Fibroblast of peridontal ligament (primary cell): ENCODE results near the gene CACNG3.
"Not testable (repeated sequence)": the region's sequence is repeated elsewhere in the genome, so short reads cannot be mapped to it uniquely, and the experiment has no call there.

Experiments used
- DNase-seq: peaks from one replicate; pipeline ENCODE4 v3.0.0-alpha.2; 2010; ENCODE audit errors: extremely low read depth

The CACNG3 gene

DNA sequence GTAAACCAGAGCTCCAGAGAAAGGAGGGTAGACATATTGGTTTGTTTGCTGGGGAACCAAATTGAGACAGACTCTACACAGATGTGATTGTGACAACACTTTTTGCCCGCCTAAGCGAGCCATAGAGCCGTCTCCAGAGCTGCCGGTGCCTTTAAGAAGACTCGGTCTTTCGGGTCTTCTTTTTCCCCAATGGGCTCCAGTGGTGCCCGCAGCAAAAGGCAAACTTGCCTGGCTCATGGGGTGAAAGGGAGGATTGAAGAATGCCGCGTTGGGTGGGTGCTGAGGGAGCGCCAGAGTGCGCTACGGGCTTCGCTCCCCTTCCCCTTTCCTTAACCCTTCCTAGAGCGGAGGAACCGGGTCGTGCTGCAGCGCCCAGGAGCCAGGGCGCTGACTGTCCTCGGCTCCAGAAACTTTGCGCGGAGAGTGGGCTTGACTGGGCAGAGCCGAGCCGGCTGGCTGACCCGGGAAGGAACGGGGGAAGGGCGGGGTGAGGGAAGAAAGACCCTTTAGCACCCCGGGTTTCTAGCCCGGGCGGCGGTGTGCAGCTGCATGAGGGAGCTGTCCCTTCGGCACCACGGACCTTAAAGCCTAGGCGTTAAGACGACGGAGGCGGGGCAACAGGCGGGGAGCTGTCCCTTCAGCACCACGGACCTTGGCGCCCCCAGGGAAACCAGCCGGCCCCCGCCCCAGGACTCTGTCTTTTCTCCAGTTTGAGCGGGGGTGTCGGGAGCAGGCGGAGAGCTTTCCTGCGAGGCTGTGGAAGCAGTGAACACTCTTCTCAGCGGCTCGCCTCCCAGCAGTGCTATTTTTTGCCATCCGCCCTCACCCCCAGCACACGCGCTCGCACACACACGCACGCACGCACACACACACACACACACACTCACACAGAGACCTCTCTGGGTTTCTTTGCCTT lies at the start of gene CACNG3:
Gene CACNG3, plus strand, starts transcription at position 880 of the 916 bp plus-strand sequence. CDS start 420 bp downstream, outside the sequence.
- no peak for DNase-seq

DNA sequence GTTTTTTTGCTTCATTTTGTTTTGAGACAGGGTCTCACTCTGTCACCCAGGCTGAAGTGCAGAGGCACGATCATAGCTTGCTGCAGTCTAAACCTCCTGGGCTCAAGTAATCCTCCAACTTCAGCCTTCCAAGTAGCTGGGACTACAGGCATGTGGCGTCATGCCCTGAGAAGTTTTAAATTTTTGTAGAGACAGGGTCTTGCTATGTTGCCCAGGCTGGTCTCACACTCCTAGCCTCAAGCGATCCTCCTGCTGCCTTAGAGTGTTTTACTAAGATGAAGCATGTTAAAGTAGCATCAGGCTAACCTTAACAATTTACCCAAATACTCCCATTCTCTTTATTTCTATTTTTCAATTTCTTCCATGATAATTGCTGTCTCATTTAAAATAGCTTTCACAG lies 49.2 kb upstream of the CACNG3 start:
- DNase-seq: no peak

DNA sequence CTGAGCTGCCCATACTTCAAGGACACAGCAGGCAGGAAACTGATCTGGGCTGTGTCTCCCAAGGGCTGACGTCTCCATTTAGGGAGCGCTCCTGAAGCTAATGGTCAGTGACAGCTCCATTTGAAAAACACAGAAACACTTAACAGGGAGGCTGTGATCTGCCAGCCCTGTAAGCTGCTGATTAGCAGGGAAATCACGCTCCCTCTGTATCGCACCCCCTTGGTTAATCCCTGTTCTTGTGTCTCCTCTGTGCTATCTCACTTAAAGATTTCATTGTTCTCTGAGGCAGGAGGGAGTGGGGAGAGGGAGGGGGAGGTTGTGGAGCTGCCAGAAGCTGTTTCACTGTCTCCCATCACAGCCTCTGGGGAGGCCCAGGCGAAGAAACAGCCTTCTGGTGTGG lies 47.4 kb upstream of the CACNG3 start:
- DNase-seq: no peak

DNA sequence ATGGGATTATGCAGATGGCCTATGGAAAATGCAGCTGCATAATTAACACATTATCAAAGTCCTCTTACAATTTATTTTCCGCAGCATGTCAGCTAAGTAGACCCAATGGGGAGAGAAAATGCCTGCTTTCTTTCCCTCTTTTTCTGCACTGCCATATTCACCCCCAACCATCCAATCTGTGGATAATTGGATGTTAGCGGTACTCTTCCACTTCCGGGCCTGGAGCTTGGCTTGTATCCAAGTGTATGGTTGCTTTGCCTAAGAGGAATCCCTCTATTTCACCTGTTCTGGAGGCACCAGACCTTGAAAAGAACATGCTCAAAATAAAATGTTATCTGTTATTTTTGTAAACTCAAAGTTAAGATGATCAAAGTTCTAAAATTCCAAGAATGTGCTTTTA lies 41.1 kb upstream of the CACNG3 start:
- no peak for DNase-seq

DNA sequence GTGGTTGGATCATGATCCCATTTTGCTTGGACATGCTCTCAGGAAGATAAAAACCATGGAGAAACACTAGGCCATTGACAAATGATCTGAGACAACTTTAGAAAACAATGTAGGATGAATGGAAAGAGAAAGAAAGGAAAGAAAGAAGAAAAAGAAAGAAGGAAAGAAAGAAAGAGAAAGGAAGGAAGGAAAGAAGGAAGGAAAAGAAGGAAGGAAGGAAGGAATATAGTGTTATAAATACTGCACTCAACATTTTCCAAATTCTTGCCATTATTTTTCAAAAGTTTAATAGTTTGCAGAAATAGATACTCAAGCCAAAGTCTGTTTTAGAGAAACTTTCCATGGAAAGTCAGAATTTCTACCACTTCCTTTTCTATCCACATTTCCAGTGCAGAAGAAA lies 39.2 kb upstream of the CACNG3 start:
- no peak for DNase-seq

DNA sequence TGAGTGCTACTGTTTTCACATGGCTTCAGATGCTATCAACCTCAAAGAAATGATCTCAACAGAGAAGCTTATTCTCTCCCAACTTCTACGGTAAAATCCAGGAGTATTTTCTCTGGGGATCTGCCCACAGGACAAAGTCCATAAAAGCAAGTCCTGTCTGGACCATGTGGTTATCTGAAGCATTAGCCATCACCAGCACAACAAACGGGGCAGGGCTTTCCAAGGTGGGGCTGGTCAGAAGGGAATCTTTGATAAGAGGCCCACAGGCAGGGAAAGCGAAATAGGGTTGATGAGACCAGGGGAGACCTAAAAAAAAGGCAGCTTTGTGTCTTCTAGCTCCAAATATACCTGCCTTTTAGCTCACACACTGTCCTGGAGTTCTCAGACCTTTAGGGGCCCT lies 38.7 kb upstream of the CACNG3 start:
- no peak for DNase-seq

DNA sequence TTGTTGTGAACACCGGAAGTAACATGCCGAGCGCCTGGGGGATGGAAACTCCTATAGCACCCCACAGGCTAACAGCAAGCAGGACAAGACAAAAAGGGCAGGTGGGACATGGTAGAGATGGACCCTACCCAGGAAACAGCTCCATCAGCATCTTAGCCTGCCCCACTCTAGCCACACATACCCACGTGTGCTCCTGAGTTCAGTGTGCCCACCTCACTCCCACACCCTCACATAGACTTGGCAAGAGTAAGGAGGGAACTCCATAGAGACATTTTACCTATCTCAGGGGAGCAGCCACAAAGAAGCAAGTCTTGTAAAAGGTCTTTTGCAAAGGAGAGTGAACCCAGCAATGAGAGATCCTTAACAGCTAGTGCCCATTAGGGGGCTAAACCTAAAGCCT lies 37.8 kb upstream of the CACNG3 start:
- DNase-seq: no peak

DNA sequence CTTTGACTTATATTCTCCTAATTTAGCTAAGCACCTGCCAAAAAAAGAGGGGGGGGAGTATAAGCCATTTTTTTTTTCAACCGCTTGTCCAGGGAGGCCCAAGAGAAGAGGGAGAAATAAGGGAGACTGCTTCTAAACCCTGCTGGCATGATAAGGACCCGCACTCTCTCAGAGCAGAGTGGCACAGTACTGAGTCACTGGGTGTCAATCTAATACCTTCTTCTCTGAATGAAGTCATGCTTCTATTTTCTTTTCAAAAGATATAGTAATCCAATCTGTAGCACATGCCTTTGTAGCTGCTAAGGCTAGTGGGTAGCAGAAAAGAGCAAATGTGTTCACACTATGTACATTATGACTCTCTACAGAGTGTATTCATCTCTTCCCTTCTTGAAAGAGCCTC lies 34.9 kb upstream of the CACNG3 start:
- DNase-seq: no peak

DNA sequence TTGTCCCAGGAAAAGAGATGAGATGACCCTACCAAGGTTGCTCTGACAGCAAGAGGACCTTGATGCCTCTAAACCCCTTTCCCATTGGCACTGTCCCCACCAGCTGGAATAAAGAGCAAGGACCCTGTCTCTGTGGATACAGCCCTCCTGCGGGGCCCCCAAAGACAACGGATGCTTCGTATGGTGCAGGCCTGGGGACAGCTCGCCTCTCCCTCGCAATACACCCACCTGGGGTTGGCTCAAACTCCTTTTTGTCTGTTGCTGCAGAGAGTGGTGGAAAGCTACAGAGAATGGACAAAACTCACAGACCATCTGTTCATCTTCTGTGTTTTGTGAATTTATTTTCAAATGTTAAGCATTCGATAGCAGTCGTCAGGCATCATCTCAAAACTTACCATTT lies 27.6 kb upstream of the CACNG3 start:
- DNase-seq: no peak

DNA sequence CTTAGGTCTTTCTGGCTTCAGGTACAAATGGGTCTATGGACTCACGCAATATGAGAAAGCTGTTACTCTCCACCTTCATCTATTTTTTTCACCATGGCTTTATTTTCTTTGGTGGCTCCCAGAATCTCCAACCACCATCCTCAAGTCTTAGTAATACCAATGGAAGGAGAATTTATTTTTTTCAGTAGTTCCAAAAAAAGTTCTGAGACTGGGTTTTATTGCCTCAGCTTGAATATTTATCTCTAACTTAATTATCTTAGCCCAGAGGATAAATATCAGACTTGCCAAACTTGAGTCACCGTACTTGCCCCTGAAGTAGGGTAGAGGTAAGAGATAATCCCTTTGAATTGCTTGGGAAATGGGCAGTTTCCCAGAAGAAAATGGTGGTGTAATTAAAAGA lies 23.2 kb upstream of the CACNG3 start:
- DNase-seq: no peak

DNA sequence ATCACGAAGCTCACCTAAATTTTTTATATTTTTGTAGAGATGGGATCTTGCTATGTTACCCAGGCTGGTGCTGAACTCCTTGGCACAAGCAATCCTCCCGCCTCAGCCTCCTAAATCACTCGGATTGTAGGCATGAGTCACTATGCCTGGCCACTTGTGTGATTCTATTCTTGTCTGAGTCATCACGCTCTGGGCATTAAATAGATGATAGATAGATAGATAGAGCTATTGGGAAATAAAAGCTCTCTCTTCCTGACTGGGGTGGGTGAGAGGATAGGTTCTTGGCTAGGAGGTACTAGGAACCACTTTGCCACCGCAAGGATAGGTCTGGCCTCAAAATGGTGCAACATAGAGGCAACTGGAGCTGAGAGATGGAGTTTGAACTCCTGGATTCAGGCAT lies 21.4 kb upstream of the CACNG3 start:
- no peak for DNase-seq

DNA sequence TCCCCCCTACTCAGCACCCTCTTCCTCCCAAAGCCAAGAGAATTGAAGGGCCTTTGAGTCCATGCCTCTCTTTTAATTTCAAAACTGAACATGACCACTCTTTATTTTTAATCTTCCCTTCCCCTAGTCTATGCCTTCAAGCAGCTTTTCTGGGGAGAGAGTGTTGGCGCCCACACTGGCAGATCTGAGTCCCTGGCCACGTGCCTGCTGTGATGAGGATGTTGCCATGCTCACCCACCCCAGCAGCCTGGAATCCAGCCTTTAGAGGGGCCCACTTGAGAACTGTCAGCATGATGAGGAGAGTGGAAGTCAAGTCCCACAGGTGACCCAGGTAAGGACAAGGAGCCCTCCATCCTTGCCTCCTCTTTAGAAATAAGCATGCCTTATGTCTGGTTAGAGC lies 20.3 kb upstream of the CACNG3 start:
- no peak for DNase-seq

DNA sequence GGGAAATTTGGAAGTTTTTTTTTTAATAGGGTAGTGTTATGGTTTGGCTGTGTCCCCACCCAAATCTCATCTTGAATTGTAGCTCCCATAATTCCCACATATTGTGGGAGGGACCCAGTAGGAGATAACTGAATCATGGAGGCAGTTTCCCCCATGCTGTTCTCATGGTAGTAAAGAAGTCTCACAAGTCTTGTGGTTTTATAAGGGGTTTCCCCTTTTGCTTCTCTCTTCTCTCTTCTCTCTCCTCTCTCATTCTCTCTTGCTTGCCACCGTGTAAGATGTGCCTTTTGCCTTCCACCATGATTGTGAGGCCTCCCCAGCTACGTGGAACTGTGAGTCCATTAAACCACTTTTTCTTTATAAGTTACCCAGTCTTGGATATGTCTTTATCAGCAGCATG lies 17.3 kb upstream of the CACNG3 start:
- not testable (repeated sequence) for DNase-seq

DNA sequence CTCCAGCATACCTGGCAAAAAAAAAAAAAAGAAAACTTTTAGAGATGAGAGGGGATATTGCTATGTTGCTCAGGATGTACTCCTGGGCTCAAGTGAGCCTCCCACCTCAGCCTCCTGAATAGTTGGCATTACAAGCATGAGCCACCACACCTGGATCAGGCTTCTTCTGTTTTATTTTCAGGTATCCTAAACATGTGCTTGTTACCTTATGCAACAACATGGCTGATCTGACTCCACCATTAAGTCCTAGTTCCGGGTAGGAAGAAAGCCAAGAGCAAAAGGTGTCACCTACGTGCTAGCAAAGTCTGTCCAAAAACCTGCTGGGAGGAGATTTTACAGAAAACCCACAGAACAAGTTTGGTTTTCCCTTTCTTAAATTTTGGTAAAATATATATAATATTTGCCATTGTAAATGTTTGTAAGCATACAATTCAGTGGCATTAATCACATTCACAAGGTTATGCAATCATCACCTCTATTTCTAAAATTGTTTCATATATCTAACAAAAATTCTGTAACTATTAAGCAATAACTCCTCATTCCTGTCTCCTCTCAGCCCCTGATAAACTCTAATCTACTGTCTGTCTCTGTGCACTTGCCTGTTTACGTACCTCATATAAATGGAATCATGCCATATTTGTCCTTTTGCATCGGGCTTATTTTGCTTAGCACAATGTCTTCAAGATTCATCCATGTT lies 9.1 kb upstream of the CACNG3 start:
- no peak for DNase-seq

DNA sequence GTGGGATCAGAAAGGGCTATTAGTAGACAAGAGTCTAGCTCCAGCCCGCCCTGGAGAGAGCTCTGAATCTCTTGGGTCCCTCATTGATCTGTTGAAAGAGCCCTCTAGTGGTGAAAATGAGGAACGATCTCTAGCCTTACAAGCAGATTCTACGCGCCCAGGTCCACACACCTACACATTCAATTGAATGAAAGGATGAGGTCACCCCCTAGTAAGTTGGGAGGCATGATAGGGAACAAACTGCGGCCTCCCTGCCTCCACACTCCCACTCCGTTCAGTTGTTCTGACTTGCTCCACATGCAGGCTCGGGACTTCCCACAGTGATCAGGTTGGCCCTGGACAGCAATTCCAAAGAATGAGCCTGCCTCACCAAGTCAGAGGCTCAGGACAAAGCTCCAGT lies 2.9 kb upstream of the CACNG3 start:
- peak; percentile 3 for DNase-seq

DNA sequence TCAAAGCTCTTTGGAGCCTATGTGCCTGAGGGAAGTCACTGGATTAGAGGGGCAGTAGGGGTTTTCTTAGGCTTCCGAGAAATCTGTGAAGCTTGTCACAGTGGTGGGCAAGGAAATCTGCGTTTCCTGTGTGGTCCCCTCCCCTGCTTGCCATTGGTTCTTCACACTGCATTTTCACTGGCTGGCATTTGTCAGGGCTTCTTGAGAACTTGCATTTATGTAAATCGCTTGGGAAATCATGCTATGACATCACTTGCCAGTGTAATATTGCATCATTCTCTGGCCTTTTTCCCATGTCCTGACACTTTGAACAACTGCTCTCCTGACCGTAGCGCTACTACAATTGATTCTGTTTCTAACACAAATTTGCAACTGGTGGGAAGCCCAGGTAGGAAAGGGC lies 1.8 kb downstream of the CACNG3 start:
- no peak for DNase-seq

DNA sequence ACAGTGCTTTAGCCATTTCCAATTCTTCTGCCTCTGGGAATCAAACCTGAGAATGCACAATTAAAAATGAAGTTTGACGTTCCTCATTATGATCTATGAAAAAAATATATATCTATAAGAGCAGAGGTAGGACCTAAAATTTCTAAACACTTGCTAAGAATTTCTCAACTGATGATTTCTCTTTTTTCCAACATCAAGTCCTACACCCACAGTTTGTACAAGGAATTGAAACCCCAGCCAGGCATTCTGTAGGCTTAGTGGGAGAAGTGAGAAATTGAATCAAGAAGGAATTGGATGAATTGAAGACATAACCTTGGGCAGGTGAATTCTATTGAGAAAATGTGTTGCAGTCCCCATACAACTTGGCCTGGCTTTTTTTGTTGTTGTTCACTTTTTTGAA lies 2.7 kb downstream of the CACNG3 start:
- DNase-seq: no peak

DNA sequence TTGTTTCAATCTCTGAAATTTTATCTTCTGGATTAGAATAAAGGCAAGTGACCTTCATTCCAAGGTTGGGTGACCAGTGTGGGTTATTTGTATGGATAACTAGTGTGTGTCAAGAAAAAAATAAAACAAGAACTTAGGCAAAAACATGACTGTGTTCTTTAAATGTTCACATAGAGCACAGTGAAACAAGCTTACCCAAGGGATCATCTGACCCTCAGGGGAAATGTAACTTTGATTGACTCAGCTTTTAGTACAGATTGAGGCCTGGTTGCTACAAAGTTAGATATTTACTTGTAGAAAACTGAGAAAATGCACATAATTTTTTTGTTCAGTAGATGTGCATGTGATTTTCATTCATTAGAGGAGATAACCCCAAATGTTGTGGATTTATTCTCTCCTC lies 6.7 kb downstream of the CACNG3 start:
- no peak for DNase-seq

DNA sequence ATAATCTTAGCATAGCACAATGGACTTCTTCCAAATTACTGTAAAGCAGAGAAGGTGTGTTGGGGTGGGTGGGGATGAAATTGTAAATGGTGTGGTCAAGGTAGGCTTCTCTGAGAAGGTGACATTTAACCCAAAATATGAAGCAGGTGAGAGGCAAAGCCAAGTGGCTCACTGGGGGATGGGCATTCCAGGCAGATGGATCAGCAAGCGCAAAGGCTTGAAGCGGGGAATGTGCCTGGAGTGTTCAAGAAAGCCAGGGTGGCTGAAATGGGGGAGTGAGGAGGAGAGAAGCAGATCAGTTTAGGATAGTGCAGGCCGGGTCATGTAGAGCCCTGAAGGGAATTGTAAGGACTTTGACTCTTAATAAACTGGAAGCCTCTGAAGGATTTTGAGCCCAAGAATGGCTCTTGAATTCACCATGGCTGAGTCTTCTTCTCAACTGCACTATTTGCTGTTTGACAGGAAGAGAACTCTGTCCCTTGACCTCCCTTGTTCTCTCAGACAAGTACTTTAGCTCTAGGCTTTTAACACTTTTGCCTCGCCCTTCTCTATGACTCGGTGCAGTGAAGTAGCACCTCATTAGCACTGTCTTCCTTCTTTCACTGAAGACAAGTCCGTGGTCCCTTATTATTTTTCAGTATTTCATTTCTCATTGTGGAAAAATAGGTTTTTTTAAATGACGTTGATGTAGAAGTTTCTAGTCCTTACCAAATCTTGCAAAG lies 14.7 kb downstream of the CACNG3 start:
- DNase-seq: no peak

DNA sequence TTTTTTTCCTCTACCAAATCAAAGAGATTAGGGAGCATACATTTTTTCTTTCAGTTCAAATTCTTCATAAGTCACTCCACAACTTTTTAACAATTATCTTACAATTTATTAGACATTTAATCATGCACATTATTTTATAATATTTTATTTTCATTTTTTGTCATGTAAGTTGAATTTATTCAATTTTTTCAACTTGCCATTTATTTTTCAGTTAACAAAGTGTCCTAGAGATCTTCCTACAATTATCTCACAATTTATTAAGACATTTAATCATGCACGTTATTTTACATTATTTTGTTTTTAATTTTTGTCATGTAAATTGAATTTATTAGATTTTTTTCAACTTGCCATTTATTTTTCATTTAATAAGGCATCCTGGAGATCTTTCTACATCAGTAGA lies 16.2 kb downstream of the CACNG3 start:
- no peak for DNase-seq

DNA sequence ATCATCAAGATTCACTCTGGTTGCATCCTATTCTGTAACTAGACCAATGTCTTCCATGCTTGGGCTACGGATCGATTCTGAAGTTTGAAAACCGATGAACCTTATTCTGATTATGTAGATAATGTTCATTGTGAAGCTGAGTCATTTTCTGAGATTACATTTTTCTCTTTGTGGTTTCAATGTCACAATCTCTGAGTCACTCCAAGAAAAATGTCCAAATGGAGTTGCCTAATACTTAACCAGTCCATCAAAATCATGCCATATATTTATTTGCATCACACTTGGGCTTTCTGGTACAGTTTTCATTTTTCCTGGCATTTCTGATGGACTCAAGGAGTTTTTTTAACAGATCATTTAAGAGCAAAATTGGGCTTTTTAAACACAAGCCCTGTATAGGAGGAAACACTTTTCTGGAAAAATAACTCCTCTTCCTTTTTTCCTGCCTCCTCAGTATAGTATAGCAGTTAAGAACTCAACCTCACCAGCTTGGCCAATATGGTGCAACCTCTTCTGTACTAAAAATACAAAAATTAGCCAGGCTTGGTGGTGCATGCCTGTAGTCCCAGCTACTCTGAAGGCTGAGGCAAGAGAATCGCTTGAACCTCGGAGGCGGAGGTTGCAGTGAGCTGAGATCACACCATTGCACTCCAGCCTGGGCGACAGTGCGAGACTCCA lies 17.5 kb downstream of the CACNG3 start:
- peak; percentile 0 for DNase-seq

DNA sequence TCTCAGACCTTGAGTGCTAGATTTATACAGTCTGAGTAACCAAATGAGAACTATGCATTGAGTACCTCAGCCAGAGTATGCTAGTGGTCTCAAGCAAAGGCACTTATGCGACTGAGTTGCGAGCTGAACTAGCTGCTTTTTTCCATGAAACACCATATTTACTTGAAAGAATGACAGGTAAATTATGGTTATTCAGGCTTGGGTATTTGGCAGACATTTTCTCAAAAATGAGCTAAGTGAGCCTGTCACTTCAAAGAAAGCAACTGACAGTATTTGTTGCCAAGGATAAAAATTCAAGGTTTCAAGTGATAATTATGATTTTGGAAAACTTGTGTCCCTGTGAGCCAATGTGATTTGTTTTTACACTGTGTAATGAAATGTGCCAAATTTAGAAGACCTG lies 19.3 kb downstream of the CACNG3 start:
- DNase-seq: no peak
